Ectodermal cell (in vitro differentiated cells): Measurements from ENCODE around the gene CFD.
"Not testable (repeated sequence)": the region's sequence is repeated elsewhere in the genome, so short reads cannot be mapped to it uniquely, and the experiment has no call there.

ENCODE experiments used
- H3K27ac ChIP-seq: 2 replicates; pipeline ENCODE4 v1.7.0; 2013; ENCODE audit warnings: mild to moderate bottlenecking, low read depth, low read length; ENCODE audit not compliant: insufficient read depth, poor library complexity, severe bottlenecking
- H3K27me3 ChIP-seq: 2 replicates; pipeline ENCODE4 v1.7.0; 2013; ENCODE audit warnings: mild to moderate bottlenecking, low read length; ENCODE audit not compliant: insufficient read depth, control insufficient read depth, poor library complexity, severe bottlenecking
- H3K36me3 ChIP-seq: one replicate; pipeline ENCODE4 v1.7.0; 2013; ENCODE audit warnings: low read length; ENCODE audit not compliant: control insufficient read depth, insufficient read depth
- H3K4me1 ChIP-seq: one replicate; pipeline ENCODE4 v1.7.0; 2013; ENCODE audit warnings: low read length; ENCODE audit not compliant: control insufficient read depth, insufficient read depth
- H3K4me3 ChIP-seq: 2 replicates; pipeline ENCODE4 v1.7.0; 2013; ENCODE audit warnings: low read depth, low read length, control low read depth; ENCODE audit not compliant: insufficient read depth
- H3K9me3 ChIP-seq: 2 replicates; pipeline ENCODE4 v1.7.0; 2013; ENCODE audit warnings: mild to moderate bottlenecking, low read length, moderate library complexity; ENCODE audit not compliant: control insufficient read depth
- WGBS, 2 experiments: methylation state at CpG; one replicate each; pipeline ENCODE4 v1.1.7; 2013; ENCODE audit warnings: missing lambda C conversion rate in 2 of 2; 5-methylcytosine and 5-hydroxymethylcytosine counted together

CFD gene

DNA sequence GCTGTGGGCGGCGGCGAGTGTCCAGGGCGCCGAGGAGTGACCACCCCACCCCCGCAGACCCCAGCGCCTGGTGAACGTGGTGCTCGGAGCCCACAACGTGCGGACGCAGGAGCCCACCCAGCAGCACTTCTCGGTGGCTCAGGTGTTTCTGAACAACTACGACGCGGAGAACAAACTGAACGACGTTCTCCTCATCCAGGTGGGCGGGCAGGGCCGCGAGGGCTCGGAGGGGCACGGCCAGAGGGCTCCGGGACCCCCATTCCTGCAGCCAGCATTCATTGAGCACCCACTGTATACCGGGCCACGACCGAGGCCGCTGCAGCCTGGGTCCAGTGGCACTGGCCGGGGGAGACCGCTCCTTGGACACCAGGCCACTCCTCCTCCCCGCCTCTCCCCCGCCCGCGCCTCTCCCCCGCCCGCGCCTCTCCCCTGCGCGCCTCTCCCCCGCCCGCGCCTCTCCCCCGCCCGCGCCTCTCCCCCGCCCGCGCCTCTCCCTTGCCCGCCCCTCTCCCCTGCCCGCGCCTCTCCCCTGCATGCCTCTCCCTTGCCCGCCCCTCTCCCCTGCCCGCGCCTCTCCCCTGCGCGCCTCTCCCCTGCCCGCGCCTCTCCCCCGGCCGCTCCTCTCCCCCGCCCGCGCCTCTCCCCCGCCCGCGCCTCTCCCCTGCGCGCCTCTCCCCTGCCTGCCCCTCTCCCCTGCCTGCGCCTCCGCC, 15.5 kb upstream of the CFD start:
- Histone ChIP-seq H3K36me3 (no peaks in the 10 kb centered on the region), H3K4me1 (no peaks in the 10 kb centered on the region), H3K4me3 (peak overlapping the region; percentile 13), H3K27ac (no peak overlapping the region), H3K27me3 (peaks cover 33% of the 10 kb centered on the region), H3K9me3 (no peaks in the 10 kb centered on the region)
- WGBS, 2 experiments, result 12% methylated on average over 51 to 60 of the region's 70 CpGs

DNA sequence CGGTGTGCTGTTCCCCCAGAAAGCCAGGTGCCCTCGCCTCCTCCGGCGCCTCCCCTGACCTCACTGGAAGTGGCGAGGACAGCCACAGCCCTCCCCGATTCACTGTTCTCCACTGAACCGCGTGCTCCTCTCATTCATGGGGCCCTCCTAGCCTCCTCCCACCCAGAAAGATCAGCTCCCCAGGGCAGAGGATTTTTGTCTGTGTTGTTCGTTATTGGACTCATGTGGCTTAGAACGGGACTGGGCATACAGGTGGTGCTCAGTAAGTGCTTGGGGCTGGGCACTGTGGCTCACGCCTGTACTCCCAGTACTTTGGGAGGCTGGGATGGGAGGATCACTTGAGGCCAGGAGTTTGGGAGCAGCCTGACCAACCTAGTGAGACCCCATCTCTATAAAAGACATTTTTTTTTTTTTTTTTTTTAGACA, 14.9 kb upstream of the CFD start:
- no peaks in the 10 kb centered on the region for H3K4me1 ChIP-seq
- H3K27me3 ChIP-seq, result peaks cover 33% of the 10 kb centered on the region
- no peak overlapping the region for H3K27ac ChIP-seq
- H3K4me3 ChIP-seq, result no peak overlapping the region
- no peaks in the 10 kb centered on the region for H3K9me3 ChIP-seq
- no peaks in the 10 kb centered on the region for H3K36me3 ChIP-seq
- WGBS, 2 experiments, result 61 to 62% methylated on average over 11 of the region's 11 CpGs

DNA sequence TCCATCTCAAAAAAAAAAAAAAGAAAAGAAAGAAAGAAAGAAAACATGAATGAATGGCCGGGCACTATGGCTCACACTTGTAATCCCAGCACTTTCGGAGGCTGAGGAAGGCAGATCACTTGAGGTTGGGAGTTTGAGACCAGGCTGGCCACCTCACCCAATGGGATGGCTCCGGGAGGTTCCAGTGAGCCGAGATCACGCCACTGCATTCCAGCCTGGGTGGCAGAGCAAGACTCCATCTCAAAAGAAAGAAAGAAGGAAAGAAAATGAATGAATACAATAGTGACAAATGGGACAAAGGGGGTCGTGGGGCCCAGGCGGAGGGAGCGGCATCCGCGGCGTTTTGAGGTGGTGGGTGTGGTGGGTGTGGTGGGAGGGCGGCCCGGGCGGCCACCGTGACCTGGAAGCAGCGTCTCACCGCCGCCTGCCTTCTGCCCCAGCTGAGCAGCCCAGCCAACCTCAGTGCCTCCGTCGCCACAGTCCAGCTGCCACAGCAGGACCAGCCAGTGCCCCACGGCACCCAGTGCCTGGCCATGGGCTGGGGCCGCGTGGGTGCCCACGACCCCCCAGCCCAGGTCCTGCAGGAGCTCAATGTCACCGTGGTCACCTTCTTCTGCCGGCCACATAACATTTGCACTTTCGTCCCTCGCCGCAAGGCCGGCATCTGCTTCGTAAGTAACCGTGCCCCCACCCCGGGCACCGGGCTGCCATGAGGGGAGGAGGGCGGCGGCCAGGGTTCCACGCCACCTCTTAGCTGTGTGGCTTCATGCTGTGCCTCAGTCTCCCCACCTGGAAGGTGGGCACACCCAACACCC, 13.6 kb upstream of the CFD start:
- H3K36me3 ChIP-seq, result no peaks in the 10 kb centered on the region
- no peaks in the 10 kb centered on the region for H3K4me1 ChIP-seq
- H3K27ac ChIP-seq, result no peak overlapping the region
- H3K27me3 ChIP-seq, result peaks cover 33% of the 10 kb centered on the region
- no peak overlapping the region for H3K4me3 ChIP-seq
- WGBS, 2 experiments, result 77 to 80% methylated on average over 37 of the region's 37 CpGs
- H3K9me3 ChIP-seq, result no peaks in the 10 kb centered on the region

DNA sequence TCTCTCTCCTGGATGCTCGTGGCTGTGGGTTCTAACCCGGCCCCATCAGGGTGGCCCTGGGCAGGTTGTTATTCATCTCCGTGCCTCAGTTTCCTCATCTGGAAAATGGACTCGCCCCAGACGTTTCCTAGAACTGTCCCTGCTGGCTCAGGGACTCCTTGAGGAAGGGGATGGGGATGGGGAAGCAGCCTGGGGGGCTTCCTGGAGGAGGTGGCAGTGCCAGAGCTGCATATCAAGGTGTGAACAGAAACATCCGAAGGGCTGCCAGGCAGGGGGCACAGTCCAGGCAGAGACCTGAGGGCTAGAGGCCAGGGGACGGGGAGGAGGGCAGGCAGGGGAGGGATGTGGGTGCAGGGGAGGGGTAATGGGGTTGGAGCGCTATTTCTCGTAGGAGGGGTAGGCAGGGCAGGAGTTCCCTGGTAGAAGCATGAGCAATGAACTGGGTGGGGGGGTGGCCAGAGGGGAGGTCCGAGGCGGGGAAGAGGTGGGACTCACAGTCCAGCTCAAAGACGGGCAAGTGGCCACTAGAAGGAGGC, 11.0 kb upstream of the CFD start:
- Histone ChIP-seq H3K4me1 (no peaks in the 10 kb centered on the region), H3K36me3 (no peaks in the 10 kb centered on the region), H3K9me3 (no peaks in the 10 kb centered on the region), H3K4me3 (no peak overlapping the region), H3K27me3 (peaks cover 17% of the 10 kb centered on the region), H3K27ac (no peak overlapping the region)
- WGBS, 2 experiments, result 69 to 75% methylated on average over 12 of the region's 12 CpGs

DNA sequence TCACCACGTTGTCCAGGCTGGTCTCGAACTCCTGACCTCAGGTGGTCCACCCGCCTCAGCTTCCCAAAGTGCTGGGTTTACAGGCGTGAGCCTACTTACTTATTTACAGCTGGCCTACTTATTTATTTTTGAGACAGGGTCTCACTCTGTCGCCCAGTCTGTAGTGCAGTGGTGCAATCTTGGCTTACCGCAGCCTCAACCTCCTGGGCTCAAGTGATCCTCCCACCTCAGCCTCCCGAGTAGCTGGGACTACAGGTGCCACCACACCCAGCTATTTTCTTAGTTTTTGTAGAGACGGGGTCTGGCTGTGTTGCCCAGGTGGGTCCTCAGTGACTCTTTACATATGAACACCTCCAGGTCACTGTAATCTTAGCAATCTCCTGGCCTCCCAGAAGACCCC, 10.3 kb upstream of the CFD start:
- not testable (repeated sequence) for H3K4me1 ChIP-seq, H3K9me3 ChIP-seq, H3K27ac ChIP-seq, H3K27me3 ChIP-seq, H3K4me3 ChIP-seq, H3K36me3 ChIP-seq
- 84 to 91% methylated on average over 8 of the region's 8 CpGs for WGBS, 2 experiments

DNA sequence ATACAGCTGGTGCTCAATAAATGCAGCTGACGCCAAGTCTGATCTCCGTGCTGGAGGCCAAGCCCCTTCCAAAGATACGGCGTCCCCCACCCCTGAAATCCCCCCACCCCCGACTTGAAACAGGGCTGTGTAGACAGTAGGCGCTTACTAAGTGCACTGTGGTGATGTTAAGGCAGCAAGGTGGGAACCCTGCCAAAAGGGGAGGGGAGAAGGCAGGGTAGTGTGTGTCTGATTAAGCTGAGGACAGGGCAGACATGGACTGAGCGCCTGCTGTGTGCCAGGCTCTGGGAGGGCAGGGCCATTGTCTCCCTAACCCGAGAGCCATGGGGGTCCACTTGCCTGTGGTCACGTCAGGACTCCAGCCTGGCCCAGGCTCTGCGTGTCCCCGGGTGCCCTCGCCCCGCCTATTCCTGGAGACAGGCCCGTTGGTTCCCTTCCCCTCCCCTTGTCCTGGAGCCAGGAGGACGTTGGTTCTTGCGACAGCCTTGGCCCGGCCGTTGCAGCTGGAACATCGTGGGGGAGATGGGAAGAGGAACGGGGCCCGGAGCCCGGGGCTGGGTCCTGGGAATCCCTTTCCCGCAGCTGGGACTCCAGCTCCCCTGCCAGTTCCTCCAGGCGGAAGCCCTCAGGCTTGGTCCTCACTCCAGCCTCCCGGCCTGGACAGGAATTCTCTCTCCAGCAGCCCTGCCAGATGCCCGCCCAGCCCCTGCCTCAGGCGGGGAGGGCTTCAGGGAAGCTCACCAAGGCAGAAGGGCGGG, 9.1 kb upstream of the CFD start:
- H3K4me1 ChIP-seq, result no peaks in the 10 kb centered on the region
- WGBS, 2 experiments, result 45 to 47% methylated on average over 28 of the region's 28 CpGs
- no peaks in the 10 kb centered on the region for H3K36me3 ChIP-seq
- H3K9me3 ChIP-seq, result no peaks in the 10 kb centered on the region
- H3K27ac ChIP-seq, result peak overlapping the region; percentile 26
- no peak overlapping the region for H3K4me3 ChIP-seq
- peaks cover 4% of the 10 kb centered on the region for H3K27me3 ChIP-seq

DNA sequence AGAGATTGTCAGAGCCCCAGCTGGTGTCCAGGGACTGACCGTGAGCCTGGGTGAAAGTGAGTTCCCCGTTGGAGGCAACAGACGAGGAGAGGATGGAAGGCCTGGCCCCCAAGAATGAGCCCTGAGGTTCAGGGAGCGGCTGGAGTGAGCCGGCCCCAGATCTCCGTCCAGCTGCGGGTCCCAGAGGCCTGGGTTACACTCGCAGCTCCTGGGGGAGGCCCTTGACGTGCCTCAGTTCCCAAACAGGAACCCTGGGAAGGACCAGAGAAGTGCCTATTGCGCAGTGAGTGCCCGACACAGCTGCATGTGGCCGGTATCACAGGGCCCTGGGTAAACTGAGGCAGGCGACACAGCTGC, 8.5 kb upstream of the CFD start:
- 80 to 81% methylated on average over 13 of the region's 13 CpGs for WGBS, 2 experiments
- peaks cover 4% of the 10 kb centered on the region for H3K27me3 ChIP-seq
- H3K4me3 ChIP-seq, result no peak overlapping the region
- H3K9me3 ChIP-seq, result no peaks in the 10 kb centered on the region
- H3K27ac ChIP-seq, result peak overlapping the region; percentile 26
- no peaks in the 10 kb centered on the region for H3K36me3 ChIP-seq
- no peaks in the 10 kb centered on the region for H3K4me1 ChIP-seq

DNA sequence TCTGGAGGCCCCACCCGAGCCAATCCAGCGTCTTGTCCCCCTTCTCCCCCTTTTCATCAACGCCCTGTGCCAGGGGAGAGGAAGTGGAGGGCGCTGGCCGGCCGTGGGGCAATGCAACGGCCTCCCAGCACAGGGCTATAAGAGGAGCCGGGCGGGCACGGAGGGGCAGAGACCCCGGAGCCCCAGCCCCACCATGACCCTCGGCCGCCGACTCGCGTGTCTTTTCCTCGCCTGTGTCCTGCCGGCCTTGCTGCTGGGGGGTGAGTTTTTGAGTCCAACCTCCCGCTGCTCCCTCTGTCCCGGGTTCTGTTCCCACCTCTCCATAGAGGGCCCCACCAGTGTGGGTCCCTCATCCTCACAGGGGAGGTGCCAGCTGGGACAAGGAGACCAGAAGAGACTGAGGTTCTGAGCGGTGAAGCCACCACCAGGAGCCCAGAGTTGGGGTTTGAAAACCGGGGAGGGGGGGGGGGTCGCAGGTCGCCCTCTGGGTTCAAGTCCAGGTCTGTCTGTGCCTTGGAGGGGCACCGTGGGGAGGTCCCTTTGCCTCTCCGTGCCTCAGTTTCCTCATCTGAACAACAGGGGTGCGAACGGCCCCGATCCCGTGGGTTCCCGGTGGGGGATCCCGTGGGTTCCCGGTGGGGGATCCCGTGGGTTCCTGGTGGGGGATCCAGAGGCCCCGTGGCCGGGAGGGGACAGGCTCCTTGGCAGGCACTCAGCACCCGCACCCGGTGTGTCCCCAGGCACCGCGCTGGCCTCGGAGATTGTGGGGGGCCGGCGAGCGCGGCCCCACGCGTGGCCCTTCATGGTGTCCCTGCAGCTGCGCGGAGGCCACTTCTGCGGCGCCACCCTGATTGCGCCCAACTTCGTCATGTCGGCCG, 7.1 kb upstream of the CFD start, which contains the start of gene ELANE:
TSS of gene ELANE (plus strand) at position 168 of the 878 bp plus-strand sequence. CDS start at position 194, 26 bp downstream.
- Histone ChIP-seq H3K27me3 (peaks cover 4% of the 10 kb centered on the region), H3K9me3 (no peaks in the 10 kb centered on the region), H3K4me3 (no peak within 1 kb of the TSS), H3K4me1 (no peaks in the 10 kb centered on the region), H3K36me3 (no peaks in the 10 kb centered on the region), H3K27ac (no peak within 1 kb of the TSS)
- 89 to 91% methylated on average over 55 of the region's 55 CpGs for WGBS, 2 experiments

DNA sequence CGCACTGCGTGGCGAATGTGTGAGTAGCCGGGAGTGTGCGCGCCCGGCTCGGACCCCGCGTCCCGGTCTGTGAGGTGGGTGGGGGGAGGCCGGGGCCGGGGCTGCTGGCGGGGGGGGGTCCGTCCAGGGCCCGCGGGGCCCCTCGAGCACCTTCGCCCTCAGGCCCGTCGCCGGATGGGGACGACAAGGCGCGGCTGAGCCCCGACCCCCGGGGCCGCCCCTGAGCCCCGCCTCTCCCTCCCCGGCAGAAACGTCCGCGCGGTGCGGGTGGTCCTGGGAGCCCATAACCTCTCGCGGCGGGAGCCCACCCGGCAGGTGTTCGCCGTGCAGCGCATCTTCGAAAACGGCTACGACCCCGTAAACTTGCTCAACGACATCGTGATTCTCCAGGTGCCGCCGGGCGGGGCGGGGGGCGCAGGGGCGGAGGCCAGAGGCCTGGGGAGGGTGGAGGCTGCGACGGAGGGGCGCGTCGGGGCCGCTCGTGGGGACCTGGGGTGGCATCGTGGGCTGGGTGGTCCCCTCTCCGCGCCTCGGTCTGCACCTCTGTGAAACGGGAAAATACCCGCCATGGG, 6.4 kb upstream of the CFD start:
- H3K4me1 ChIP-seq, result no peaks in the 10 kb centered on the region
- H3K4me3 ChIP-seq, result no peak overlapping the region
- H3K27ac ChIP-seq, result no peak overlapping the region
- H3K9me3 ChIP-seq, result no peaks in the 10 kb centered on the region
- 92 to 93% methylated on average over 67 of the region's 67 CpGs for WGBS, 2 experiments
- H3K36me3 ChIP-seq, result no peaks in the 10 kb centered on the region
- peaks cover 4% of the 10 kb centered on the region for H3K27me3 ChIP-seq
